Measurements from ENCODE around the gene HYCC1.

- no peak for TF ChIP-seq YY1 (IDR thresholded peaks at IDR 0.05; ENCODE audit: insufficient read depth, insufficient read length)
- TF ChIP-seq ZNF274 (IDR thresholded peaks at IDR 0.05; ENCODE audit: low read depth, low read length) = no peak
These were observed 24.0 kb downstream of the HYCC1 start for GRCh38 chr7:22989643-22990587.
